ENCODE data around the gene ADORA2B.
A peak's percentile ranks its signal among the peaks of the same experiment; 100 is the strongest.

The ADORA2B gene

DNA sequence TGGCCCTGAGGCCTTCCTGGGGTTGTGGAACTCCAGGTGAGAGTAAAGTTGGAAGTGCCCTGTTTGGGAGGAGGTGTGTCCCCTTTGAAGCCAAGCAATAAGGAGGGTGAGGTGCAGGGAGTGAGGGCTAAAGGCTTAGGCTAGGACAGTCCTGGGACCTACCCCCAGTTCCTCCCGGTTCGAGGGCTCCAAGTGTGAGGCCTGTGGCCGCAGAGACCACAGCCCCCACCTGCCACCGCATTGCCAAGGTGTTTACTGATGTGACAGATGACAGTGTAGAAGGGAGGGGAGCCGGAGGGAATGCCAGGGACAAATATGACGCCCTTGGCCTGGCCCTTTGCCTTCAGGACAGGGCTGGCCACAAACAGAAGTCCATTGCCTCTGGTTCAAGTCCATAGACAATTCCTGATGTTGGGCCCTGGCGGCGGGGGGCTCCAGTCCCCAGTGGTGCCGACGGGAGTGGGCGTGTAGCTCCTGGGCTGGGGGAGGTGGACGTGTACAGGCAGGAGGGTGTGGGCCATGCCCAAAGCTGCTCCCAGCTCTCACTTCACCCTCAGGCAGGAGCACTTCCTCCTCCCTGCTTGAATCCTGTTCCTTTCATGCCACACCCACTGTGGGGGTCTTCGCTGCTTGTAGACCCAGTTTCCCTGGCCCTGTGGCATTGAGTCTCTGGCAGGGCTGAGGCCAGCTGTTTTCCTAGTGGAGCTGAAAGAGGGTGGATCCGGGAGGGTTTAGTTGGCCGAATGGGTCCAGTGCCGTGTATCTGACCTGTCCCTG is 3.2 kb downstream of the ADORA2B start:
- H3K4me1 Mint-ChIP-seq = peaks cover 7% of the 10 kb centered on the region
- H3K9me3 Mint-ChIP-seq = no peaks in the 10 kb centered on the region
- H3K36me3 Mint-ChIP-seq (ENCODE audit: insufficient read depth) = no peaks in the 10 kb centered on the region
- H3K27me3 Mint-ChIP-seq = peaks cover 27% of the 10 kb centered on the region
- H3K4me3 Mint-ChIP-seq = no peak overlapping the region
- ATAC-seq (replicated peaks; ENCODE audit: extremely low read depth, poor library complexity, severe bottlenecking) (no peak), DNase-seq (ENCODE audit: low spot score in 2 of 2) (no peak)
- no peak overlapping the region for H3K27ac Mint-ChIP-seq (ENCODE audit: low read depth)

DNA sequence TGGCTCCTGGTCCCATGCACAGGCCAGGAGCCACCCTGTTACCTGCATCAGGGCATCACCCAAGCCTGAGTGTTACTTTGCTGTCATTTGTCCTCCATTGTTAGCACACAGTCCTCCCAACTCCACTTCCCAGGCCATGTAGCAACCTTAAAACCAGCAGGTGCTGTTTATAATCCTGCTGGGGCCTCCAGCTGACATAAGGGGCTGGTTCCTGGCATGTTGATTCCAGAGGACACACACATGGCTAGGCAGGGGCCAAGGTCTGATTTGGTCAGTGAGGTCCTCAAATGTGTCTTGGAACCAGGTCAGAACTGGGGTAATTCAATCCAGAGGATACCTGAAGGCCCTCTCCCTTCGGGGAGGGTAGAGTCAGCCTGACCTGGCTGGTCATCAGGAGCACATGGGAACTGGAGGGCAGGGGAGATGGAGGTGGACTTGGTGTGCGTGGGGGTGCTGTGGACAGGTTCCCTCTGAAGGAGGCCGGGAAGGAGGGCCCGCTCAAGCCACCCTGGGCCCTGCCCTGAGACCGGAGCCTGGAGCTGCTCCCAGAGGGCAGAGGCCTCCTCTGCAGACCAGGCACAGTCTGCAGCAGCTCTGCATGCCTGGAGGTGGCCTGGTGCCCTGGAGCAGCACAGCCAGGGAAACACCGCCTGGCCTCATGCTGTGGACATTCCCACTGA is 6.6 kb downstream of the ADORA2B start:
- Mint-ChIP-seq H3K27ac (ENCODE audit: low read depth) (no peak overlapping the region), H3K36me3 (ENCODE audit: insufficient read depth) (no peaks in the 10 kb centered on the region), H3K4me1 (no peaks in the 10 kb centered on the region), H3K9me3 (no peaks in the 10 kb centered on the region), H3K4me3 (no peak overlapping the region), H3K27me3 (peaks cover 6% of the 10 kb centered on the region)
- ATAC-seq (replicated peaks; ENCODE audit: extremely low read depth, poor library complexity, severe bottlenecking) (no peak), DNase-seq (ENCODE audit: low spot score in 2 of 2) (no peak)

DNA sequence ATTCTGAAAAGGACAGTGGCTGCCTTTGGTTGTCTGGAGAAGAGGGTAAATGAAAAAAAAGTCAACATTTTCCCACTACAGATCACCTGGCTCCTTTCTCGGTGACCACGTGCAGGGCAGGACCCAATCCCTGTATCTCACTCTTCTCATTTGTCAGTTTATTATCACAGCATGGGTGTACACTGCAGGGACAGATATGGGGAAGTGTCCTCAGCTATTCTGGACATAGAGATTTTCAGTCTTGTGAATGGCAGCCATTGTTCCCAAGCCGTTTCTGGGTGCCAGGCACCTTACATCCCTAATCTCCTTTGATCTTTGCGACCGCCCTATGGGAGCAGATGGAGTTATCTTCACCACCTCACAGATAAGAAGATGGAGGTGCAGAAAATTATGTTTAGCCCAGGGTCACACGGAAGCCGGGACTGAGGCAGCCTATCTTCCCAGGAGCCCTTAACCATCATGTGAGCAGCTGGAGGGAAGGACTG is 7.2 kb downstream of the ADORA2B start:
- H3K27ac Mint-ChIP-seq (ENCODE audit: low read depth) = no peak overlapping the region
- H3K27me3 Mint-ChIP-seq = no peaks in the 10 kb centered on the region
- no peak overlapping the region for H3K4me3 Mint-ChIP-seq

DNA sequence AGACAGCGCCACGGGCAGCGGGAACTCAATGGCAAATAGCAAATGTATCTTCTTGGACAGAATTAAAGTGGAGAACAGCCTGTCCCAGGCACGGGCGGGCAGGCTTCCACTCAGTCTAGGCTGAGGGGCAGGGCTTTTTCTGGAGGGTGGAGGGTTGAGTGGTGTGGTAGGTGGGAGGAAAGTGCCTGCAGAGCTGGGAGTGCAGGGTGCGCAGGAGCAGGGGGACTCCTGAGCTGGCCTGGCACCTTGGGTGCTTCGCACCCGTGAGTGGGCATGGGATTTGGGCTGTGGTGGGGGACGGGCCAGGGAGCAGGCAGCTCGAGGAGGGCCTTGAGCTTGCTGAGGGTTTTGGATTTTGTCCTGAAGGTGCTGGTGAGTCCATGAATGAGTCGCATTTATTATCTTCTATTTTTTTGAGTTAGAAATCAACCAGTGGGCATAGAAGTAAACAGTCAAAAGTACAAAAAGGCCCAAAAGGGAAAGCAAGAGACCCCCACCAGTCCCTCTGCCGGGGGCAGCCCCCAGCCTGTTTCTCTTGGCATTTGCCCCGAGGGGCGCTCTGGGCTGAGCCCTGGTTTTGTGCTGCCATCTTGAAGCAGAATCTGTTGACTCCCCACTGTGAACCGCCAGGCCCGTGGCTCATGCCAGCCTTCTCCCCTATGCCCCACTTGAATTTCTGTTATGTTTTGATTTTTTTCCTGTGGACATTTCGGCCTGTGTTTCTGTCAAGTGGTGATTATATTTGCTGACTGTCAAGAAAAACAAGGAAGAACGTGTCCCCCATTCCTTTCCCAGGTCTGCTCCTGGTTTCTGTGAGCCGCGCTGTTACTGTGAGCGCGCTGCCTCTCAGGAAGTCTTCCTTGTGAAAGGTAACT is 8.2 kb downstream of the ADORA2B start:
- no peaks in the 10 kb centered on the region for H3K4me1 Mint-ChIP-seq
- H3K36me3 Mint-ChIP-seq (ENCODE audit: insufficient read depth) = no peaks in the 10 kb centered on the region
- no peaks in the 10 kb centered on the region for H3K27me3 Mint-ChIP-seq
- ATAC-seq (replicated peaks; ENCODE audit: extremely low read depth, poor library complexity, severe bottlenecking) = no peak
- no peaks in the 10 kb centered on the region for H3K9me3 Mint-ChIP-seq
- H3K27ac Mint-ChIP-seq (ENCODE audit: low read depth) = no peak overlapping the region
- DNase-seq (ENCODE audit: low spot score in 2 of 2) = no peak
- H3K4me3 Mint-ChIP-seq = no peak overlapping the region

More for the DNA sequence above, 7.2 kb downstream of the ADORA2B start:
- Mint-ChIP-seq H3K9me3 (no peaks in the 10 kb centered on the region), H3K4me1 (no peaks in the 10 kb centered on the region), H3K36me3 (ENCODE audit: insufficient read depth) (no peaks in the 10 kb centered on the region)
- DNase-seq (ENCODE audit: low spot score in 2 of 2) = no peak
- ATAC-seq (replicated peaks; ENCODE audit: extremely low read depth, poor library complexity, severe bottlenecking) = no peak

DNA sequence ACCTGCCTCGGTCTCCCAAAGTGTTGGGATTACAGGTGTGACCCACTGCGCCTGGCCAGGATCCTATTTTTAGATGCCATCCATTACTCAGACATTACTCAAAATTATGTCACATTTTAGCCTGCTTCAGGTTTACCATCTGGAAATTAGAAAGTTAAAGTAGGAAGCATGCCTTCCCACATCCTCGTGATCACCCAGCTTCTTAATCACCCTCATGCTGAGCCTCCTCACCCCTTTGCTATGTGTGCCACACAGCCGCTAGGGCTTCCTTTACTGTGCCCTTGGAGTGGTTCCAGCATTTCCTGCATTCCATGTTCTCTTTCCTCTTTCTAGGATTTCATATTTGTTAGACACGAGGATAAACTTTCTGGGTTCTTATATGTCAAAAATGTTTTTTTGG is 9.3 kb downstream of the ADORA2B start:
- no peak overlapping the region for H3K27ac Mint-ChIP-seq (ENCODE audit: low read depth)
- ATAC-seq (replicated peaks; ENCODE audit: extremely low read depth, poor library complexity, severe bottlenecking) (no peak), DNase-seq (ENCODE audit: low spot score in 2 of 2) (no peak)
- no peaks in the 10 kb centered on the region for H3K36me3 Mint-ChIP-seq (ENCODE audit: insufficient read depth)
- H3K4me1 Mint-ChIP-seq = peaks cover 9% of the 10 kb centered on the region
- no peak overlapping the region for H3K4me3 Mint-ChIP-seq
- no peaks in the 10 kb centered on the region for H3K27me3 Mint-ChIP-seq
- H3K9me3 Mint-ChIP-seq = no peaks in the 10 kb centered on the region

DNA sequence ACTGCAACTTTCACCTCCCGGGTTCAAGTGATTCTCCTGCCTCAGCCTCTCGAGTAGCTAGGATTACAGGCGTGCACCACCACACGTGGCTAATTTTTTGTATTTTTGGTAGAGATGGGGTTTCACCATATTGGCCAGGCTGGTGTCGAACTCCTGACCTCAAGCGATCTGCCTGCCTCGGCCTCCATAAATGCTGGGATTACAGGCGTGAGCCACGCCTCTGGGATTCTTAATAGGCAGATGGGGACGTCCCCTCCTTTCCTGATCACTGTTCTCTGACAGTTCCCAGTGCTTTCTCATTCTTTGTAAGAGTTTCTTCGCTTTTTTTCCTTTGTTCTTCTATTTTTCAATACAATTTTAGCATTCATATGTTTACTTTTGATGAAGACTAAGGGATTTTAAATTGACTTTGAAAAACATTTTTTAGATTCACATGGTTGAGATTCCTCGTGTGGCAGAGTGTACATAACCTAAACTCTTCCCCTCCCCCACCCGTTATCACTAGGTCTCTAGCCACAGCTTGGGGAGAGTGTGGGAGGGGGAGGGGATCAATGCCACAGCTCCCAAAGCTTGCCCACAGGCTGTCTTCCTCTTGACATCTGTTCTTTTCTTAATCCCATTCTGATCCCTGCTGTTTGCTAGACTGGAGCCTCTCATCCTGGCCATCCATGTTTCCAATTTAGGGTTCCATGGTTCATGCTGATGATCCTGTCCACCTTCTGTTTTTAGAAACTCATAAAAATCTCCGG is 11.0 kb downstream of the ADORA2B start:
- H3K4me1 Mint-ChIP-seq = peaks cover 9% of the 10 kb centered on the region
- H3K27ac Mint-ChIP-seq (ENCODE audit: low read depth) = no peak overlapping the region
- DNase-seq (ENCODE audit: low spot score in 2 of 2) (no peak), ATAC-seq (replicated peaks; ENCODE audit: extremely low read depth, poor library complexity, severe bottlenecking) (no peak)
- no peaks in the 10 kb centered on the region for H3K9me3 Mint-ChIP-seq
- no peak overlapping the region for H3K4me3 Mint-ChIP-seq
- no peaks in the 10 kb centered on the region for H3K27me3 Mint-ChIP-seq
- H3K36me3 Mint-ChIP-seq (ENCODE audit: insufficient read depth) = no peaks in the 10 kb centered on the region

DNA sequence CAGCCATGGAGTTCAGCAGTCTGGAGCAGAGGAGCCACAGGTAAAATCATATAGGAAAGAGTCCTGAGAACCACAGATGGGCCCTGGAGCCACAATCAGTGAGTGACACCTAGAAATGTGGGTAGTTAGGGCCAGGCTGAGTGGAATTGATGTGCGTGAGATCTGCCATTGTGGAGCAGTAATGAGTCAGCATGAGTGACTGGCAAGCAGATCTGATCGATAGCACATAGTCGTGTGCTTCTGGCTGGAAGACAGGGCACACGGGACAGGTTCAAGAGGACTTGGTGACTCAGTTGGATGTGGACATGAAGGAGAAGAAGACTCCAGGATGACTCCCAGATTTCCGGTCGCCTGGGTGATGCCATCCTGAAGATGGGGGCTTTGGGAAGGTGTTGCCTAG is 12.3 kb downstream of the ADORA2B start:
- Mint-ChIP-seq H3K36me3 (ENCODE audit: insufficient read depth) (no peaks in the 10 kb centered on the region), H3K27ac (ENCODE audit: low read depth) (no peak overlapping the region), H3K9me3 (no peaks in the 10 kb centered on the region), H3K4me3 (no peak overlapping the region), H3K27me3 (no peaks in the 10 kb centered on the region), H3K4me1 (peaks cover 9% of the 10 kb centered on the region)
- ATAC-seq (replicated peaks; ENCODE audit: extremely low read depth, poor library complexity, severe bottlenecking) = no peak
- no peak for DNase-seq (ENCODE audit: low spot score in 2 of 2)

DNA sequence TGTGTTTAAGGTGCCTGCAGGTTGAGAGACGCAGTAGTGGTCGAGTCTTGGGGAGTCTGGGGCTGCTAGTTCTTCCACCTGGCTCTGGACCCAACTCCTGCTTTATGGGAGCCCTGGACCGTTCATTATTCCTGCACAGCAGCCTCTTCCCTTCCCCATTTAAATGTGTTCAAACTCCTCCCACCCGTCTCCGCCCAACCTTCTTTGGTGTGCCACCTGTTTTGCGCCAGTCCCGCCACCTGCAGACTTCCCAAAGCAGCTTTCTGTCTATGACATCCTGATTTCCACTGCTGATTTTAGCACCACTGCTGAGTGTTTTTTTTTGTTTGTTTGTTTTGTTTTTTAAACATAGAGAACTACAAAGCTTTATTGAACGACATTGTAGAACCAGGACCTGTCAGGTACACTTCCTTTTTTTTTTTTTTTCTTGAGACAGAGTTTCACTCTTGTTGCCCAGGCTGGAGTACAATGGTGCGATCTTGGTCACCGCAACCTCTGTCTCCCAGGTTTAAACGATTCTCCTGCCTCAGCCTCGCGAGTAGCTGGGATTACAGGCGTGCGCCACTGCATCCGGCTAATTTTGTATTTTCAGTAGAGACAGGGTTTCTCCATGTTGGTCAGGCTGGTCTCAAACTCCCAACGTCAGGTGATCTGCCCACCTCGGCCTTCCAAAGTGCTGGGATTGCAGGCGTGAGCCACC is 12.8 kb downstream of the ADORA2B start:
- Mint-ChIP-seq H3K36me3 (ENCODE audit: insufficient read depth) (no peaks in the 10 kb centered on the region), H3K4me1 (peaks cover 9% of the 10 kb centered on the region), H3K27ac (ENCODE audit: low read depth) (no peak overlapping the region), H3K27me3 (no peaks in the 10 kb centered on the region), H3K4me3 (no peak overlapping the region), H3K9me3 (no peaks in the 10 kb centered on the region)
- ATAC-seq (replicated peaks; ENCODE audit: extremely low read depth, poor library complexity, severe bottlenecking) (no peak), DNase-seq (ENCODE audit: low spot score in 2 of 2) (no peak)

DNA sequence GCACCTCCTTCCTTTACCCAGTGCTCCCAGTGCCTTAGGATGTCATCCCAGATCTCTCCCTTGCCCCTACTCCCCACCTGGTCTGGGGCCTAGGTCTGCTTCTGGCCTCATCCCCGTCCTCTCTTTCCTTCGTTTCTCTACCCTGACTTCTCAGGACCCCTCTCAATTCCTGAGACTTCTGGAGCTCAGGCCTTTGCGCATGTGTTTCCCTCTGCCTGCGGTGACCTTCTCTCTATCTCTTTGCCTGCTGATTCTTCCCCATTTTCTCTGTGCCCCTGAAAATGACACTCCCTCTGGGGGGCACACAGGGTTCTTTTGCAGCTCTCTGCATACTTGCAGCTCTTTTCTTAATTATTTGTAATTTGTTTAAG is 13.5 kb downstream of the ADORA2B start:
- ATAC-seq (replicated peaks; ENCODE audit: extremely low read depth, poor library complexity, severe bottlenecking) (no peak), DNase-seq (ENCODE audit: low spot score in 2 of 2) (no peak)
- Mint-ChIP-seq H3K9me3 (no peaks in the 10 kb centered on the region), H3K27me3 (no peaks in the 10 kb centered on the region), H3K36me3 (ENCODE audit: insufficient read depth) (no peaks in the 10 kb centered on the region), H3K4me1 (peaks cover 9% of the 10 kb centered on the region), H3K4me3 (no peak overlapping the region), H3K27ac (ENCODE audit: low read depth) (peak overlapping the region; percentile 3)

DNA sequence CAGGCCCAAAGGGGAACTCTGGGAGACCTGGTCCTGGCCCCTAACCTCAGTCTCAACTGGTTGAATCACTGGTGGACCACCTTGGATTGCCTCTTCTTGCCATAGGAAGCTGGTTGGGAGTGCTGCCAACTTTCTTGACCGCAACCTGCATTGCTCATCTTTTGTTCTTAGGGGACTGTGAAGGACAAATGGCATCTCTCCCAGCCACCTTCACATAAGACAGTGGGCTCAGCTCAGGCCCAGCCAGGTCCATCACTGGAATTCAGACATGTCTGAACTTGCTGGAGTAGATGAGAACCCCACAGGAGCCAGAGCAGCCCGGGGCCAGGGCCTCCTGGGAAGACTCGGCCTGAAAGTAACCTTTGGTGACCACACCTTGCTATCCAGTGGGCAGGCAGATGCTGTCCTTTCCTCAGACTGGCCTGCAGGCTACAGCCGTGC is 18.8 kb downstream of the ADORA2B start:
- no peaks in the 10 kb centered on the region for H3K9me3 Mint-ChIP-seq
- DNase-seq (ENCODE audit: low spot score in 2 of 2) = no peak
- H3K4me3 Mint-ChIP-seq = no peak overlapping the region
- no peaks in the 10 kb centered on the region for H3K36me3 Mint-ChIP-seq (ENCODE audit: insufficient read depth)
- peaks cover 5% of the 10 kb centered on the region for H3K4me1 Mint-ChIP-seq
- peaks cover 32% of the 10 kb centered on the region for H3K27me3 Mint-ChIP-seq
- ATAC-seq (replicated peaks; ENCODE audit: extremely low read depth, poor library complexity, severe bottlenecking) = no peak
- H3K27ac Mint-ChIP-seq (ENCODE audit: low read depth) = no peak overlapping the region

DNA sequence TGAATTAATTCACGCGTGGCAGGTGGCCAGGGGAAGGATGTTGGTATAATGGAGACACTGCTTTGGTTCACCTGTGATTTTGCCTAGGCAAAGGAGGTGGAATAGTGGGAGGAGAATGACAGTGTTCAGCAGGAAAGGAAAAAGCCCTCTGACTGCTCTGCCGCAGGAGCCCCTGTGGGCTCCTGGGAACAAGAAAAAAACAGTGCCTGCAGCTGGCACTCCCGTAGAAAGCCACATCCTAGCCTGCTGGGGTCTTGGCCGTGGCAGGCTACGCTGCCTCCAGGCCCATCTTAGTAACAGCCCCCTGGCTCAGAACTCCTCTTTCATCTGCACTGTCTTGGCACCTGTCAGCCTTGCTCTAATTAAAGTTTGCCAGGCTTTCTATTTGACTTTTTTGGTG is 20.6 kb downstream of the ADORA2B start:
- Mint-ChIP-seq H3K4me3 (no peak overlapping the region), H3K27me3 (peaks cover 32% of the 10 kb centered on the region), H3K27ac (ENCODE audit: low read depth) (no peak overlapping the region), H3K4me1 (no peaks in the 10 kb centered on the region), H3K9me3 (no peaks in the 10 kb centered on the region), H3K36me3 (ENCODE audit: insufficient read depth) (no peaks in the 10 kb centered on the region)
- no peak for ATAC-seq (replicated peaks; ENCODE audit: extremely low read depth, poor library complexity, severe bottlenecking)
- no peak for DNase-seq (ENCODE audit: low spot score in 2 of 2)

Data from central memory CD8-positive, alpha-beta T cell (primary cell).